CD4-positive, alpha-beta T cell treated with Interleukin-12 subunit alpha and Interleukin-12 subunit beta, for 1 hour (primary cell): ENCODE data around the gene HSPBP1.
"Not testable (repeated sequence)": the region's sequence is repeated elsewhere in the genome, so short reads cannot be mapped to it uniquely, and the experiment has no call there.

Experiments
- DNase-seq: peaks from one replicate; pipeline ENCODE4 v3.0.0-alpha.2; 2020

Gene HSPBP1, protein sequence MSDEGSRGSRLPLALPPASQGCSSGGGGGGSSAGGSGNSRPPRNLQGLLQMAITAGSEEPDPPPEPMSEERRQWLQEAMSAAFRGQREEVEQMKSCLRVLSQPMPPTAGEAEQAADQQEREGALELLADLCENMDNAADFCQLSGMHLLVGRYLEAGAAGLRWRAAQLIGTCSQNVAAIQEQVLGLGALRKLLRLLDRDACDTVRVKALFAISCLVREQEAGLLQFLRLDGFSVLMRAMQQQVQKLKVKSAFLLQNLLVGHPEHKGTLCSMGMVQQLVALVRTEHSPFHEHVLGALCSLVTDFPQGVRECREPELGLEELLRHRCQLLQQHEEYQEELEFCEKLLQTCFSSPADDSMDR

DNA sequence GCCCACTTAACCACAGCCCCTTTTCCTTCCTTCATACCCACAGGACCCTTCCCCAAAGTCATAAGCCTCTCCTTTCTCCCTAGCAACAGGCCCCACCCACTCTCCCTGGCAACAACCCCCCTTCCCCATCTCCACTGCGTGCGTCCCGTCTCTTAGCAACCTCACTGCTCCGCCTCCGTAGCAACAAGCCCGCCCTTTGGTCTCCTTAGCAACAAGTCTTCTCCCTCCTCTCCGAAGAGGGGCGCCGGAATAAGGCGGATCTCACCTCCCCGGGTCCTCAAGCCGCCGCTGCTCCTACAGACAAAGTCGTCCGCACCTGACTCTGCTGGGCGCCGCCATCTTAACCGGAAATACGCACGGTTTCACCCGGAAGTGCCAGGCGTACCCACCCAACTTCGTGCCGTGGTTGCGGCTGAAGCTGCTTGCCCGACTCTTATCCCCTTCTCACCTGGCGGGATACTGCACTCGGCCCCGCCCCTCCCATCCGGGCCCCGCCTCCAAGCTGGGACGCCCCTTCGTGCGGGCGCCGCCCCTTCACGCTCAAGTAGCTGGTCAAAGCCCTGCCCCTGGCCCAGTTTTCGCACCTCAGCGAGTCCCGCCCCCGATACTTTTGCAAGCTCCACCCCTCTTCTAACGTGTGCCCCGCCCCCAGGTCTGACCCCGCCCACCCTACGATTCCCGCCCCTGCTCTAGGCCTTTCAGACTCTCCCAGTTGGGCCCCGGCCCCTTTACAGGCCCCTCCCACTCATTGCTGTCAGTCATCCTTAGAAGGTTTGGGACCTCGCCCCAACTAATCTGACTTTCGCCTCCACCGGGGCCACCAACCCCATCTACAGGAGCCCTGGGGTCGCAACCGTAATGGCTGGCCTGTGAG, at the start of gene HSPBP1:
Gene HSPBP1, minus strand, starts transcription at position 341 of the 874 bp plus-strand sequence. CDS start 502 bp downstream, outside the sequence.
- DNase-seq = peak; percentile 98

DNA sequence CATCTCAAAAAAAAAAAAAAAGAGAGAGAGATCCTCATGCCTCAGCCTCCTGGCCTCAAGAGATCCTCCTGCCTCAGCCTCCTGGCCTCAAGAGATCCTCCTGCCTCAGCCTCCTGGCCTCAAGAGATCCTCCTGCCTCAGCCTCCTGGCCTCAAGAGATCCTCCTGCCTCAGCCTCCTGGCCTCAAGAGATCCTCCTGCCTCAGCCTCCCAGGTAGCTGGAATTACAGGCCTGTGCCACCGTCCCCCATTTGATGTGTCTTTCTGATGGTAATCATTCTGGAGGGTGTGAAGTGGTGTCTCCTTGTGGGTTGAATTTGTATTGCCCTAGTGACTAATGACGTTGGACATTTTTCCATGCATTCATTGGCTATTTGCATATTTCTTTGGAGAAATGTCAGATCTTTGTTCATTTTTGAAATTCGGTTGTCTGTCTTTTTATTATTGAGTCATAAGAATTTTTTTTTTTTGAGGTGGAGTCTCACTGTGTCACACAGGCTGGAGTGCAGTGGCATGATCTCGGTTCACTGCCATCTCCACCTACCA, 48.9 kb upstream of the HSPBP1 start:
- not testable (repeated sequence) for DNase-seq

DNA sequence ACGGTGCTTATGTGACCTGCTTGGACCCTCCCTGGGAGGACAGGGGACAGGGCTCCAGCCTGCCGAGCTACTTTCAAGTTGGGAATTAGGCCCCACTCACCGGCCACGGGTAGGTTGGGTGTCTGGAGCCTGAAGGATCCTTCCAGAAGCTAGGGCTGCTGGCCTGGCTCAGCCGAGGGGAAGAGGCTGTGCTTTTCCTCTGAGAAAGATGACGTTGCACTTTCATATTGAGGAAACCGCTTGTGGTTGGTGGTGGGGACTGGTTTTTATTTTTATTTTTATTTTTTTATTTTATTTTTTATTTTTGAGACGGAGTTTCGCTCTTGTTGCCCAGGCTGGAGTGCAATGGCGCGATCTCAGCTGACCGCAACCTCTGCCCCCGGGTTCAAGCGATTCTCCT, 45.3 kb upstream of the HSPBP1 start, which contains the start of gene TMEM150B:
Gene TMEM150B, minus strand, starts transcription at position 170 of the 400 bp plus-strand sequence. CDS start 4,305 bp downstream, outside the sequence.
- DNase-seq = no peak

DNA sequence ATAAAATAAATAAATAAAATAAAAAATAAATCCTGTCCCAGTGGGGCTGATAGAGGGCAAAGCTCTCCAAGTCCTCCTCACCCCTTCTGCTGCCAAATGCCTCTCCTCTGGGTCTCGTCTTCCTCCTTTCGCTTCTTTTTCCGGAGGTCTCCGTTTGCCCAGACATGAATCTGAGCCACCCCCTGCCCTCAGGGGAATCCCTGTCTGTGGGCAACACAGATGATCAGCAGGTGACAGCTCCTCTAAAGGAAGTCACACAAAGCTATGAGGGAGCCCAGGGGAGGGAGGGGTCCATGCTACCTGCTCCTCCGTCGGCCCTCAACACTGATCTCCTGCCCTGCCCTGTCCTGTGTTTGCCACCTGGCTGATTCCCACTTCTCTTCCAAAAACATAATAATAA, 44.8 kb upstream of the HSPBP1 start:
- DNase-seq = no peak

DNA sequence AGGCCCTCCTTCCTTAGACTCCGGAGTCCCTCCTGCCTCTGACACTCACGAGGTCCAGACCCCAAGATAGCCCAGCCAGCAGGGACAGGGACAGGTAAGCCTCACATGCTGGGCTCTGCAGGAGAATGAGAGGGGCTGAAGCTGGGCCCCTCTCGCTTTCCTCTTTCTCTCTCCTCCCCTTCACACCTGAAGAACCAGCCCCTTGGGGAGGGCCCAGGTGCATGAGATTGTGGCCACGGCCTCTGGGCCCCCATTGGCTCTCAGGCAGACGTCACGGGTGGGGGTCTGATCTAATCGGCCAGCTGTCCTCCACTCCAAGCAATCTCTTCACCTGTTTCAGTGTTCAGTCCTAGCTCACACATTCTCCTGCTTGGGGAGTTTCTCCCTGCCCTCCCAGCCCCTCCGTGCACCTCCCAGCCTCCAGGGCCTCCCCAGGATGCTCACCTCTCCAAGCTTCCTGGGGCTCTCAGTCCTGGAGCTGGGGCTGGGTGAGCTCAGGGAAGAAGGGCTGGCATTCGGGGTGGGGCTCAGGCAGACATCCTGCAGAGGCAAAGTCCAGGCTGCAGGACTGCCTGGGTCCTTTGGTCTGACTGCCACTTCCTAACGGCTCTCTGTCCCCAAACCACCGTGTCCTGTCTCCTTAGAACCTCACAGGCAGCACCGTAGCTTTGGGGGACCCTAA, 42.4 kb upstream of the HSPBP1 start:
- DNase-seq = no peak

DNA sequence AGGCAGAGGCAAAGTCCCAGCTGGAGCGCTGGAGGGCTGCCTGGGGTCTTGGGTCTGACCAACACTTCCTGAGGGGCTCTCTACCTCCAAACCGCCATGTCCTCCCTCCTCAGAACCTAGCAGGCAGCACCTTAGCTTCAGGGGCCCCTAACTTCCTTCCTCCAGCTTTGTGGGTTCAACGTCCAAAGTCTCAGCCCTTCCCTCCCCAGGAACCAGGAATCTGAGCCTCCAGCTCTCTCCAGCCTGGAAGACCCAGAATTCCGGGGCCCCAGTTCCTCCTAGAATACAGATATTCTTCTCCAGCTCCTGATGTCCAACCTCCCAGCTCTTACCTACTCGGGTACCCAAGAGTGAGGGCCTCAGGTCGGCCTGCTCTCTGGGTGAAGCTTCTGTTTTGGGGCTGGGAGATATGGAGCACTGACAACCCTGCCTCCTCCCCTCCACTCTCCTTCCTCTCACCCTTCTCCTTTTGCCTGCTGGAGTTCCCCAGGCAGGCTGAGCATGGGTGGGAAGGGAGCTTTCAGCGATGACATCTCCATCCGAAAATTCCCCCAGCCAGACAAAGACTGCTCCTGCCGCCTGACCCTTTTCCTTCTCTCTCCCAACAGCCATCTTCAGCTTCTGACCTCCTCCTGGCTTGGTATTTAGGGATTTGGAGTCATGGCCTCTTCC, 41.7 kb upstream of the HSPBP1 start:
- DNase-seq = no peak

DNA sequence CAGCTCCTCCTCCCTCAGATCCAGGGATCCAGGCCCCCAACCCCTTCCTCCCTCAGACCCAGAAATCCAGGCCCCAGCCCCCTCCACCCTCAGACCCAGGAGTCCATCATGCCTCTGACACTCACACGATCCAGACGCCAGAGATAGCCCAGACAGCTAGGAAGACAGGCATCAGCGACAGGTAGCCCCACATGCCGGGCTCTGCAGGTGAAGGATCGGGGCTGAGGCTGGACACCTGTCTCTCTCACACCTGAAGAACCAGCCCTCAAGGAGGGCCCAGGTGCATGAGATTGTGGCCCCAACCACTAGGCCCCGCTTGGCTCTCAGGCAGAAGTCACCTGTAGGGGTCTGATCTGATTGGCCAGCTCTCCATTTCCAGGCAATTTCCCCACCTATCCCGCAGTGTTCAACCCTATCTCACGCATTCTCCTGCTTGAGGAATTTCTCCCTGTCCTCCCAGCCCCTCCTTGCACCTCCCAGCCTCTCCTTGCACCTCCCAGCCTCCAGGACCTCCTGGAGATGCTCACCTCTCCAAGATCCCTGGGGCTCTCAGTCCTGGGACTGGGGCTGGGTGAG, 41.0 kb upstream of the HSPBP1 start:
- DNase-seq = no peak

DNA sequence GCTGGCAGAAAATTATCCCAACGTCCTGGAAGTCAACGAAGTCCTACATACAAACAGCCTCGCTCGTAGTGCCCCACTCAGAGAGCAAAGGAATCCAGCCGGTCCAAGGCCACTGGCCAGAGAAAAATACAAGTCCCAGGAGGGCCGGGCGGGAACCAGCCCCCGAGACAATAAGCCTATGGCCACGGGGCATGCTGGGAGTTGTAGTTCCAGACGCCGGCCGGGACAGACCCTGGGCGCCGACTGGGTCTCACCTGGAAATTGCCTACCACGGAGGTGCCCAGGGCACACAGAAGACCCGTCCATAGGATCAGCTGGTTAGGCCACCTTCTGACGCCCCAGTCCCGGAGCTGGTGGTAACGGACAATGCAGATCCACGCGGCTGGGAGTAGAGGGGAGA, 39.9 kb upstream of the HSPBP1 start:
- DNase-seq = no peak

DNA sequence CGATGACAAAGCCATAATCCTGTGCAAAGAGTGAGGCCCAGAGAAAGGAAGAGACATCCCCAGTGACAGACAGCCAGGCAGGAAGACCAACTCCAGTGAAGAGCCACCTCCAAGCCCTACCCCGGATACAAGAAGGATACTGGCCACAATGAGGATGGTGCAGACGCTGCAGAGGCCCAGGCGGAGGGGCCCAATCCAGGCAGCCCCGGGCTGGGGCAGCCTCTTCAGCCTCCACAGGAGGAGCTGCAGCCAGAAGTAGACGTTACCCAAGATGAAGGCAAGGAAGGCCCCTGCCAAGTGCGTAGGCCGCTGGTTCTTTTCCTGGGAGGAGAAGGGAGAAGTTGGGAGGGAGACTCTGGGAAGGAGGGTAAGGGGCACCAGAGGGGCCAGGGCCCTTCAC, 36.7 kb upstream of the HSPBP1 start:
- DNase-seq = no peak

DNA sequence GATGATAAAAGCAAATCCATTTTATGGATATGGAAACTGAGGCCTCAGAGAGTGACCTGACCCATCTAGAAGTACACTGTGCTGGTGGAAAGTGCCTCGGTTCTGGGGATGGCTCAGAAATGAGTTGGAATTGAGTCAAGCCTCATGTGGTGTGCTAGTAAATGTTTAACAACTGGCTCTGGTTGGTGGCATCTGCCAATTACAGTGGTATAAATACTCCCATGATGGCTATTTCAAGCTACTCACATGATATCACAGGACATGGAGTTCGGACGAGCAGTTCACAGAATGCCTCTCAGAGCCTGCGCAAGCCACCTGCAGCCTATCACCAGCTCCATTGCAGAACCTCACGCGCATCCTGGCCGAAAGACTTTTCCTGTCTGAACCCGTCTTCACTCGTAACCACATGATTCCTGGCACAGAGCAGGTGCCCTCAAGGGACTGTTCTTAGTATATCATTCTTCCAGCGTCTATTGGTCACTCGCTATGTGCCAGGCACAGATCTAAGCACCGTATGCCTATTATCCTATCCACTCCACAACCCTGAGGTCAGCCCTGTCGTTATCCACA, 36.1 kb upstream of the HSPBP1 start:
- no peak for DNase-seq

DNA sequence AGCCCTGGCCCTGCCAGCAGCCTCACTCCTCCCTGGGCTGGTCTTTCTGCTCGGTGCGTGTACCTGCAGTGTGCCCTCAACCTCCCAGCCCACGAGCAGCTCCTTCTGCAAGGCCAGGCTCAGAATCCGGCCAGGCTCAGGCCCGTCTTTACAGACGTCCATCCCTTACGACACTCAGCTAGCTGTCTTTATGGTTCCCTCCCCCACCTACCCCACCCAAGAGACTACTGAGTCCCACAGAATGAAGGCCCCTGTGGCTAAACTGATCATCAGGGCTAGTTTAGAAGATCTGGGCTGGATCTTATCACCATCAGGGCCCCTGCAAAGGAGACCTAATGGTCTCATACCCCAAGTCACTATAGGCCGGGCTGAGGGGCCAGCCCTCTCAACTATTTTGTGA, 34.5 kb upstream of the HSPBP1 start:
- no peak for DNase-seq

DNA sequence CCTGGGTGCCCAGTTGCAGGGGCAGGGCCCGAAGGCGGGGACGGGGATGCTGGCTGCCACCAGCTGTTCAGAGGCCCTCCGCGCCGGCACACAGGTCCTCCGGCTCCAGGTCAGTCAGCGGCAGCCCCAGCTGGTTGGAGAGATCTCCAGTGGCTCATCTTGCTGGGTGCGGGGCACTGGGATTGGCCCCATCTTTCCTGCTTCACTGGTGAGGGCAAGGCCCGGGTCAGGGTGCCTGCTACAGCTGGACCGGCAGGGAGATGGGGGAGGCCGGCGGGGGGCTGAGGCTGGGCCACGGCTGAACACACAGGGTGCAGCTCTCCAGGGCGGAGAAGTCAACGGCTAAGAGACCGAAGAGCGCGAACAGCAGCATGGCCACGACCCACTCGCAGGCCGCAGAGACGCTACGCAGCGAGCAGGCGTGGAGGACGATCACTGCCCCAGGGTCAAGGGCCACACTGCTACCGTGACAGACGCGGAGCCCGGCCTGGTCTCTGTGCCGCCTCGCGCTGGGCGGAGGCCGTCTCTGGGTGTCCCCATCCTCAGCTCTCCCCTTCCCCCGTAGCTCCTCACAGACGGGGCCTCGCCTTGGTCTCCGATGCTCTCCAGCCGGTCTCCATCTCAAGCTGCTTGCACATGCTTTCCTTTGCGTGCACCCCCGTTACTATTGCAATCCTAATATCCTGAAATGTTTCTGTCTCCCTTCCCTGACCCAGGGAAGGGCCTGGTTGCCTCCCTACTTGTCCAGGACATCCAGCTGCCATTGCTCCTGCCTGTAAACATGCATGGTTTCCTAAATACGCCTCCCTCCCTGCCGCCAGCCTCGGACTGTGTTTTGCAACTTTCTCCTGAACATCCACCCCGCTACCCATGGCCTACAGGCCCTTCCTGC, 33.0 kb upstream of the HSPBP1 start:
- no peak for DNase-seq

DNA sequence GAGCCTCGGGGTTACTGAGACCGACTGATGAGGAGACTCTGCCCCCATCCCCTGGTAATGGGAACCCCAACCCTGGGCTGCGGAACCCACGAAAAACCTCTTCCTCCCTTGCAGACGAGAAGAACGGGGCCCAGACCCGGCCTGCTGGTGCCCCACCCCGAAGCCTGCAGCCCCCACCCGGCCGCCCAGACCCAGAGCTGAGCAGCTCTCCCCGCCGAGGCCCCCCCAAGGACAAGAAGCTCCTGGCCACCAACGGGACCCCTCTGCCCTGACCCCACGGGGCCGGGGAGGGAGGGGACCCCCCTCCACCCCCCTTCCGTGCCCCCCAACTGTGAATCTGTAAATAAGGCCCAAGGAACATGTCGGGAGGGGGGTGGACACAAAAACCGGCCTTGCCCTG, 31.9 kb upstream of the HSPBP1 start:
- DNase-seq = no peak

DNA sequence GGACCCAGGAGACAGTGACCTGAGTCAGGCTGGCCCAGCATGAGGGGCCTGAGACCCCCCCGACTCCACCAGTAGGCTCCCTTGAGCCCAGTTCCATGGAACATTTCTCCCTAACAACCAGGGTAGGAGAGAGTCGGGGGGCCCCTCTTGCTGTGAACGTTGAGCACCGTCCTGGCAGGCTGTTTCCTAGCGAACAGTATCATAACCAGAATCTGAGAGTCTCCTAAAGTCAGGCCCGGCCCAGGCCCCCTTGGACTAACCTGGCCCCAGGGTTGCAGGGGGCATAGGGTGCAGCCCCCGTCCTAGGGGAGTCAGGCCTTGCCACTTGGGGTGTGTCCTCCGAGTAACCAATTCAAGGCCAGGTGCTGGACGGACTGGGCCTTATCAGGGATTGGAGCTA, 31.5 kb upstream of the HSPBP1 start:
- no peak for DNase-seq

DNA sequence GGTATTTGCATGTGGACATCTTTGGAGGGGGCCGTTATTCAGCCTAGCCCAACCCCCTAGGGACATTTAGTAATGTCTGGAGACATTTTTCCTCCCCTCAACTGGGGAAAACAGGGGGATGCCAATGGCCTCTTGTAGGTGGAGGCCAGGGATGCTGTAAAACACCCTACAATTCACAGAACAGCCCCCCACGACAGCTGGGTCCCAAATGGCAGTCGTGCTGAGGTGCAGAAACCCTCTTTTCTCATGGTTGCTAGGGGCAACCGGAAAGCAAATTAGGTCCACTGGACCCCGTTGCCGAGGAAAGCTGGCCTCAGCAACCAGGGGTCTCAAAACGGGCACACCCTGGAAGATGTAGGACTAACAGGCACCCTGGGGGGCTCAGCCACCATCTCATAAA, 30.6 kb upstream of the HSPBP1 start:
- no peak for DNase-seq

DNA sequence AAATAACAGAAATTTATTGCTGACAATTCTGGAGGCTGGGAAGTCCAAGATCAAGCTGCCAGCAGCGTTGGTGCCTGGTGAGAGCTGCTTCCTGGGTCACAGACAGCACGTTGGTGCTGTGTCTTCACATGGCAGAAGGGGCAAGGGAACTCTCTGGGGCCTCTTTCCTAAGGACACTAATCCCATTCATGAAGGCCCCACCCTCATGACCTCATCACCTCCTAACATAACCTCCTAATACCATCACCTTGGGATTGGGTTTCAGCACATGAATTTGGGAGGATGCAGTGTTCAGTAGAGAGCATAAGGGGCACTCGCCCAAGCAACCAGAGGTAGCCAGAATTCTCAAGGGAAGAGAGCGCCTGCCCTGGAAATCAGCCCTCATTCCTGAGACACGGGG, 29.5 kb upstream of the HSPBP1 start:
- no peak for DNase-seq

DNA sequence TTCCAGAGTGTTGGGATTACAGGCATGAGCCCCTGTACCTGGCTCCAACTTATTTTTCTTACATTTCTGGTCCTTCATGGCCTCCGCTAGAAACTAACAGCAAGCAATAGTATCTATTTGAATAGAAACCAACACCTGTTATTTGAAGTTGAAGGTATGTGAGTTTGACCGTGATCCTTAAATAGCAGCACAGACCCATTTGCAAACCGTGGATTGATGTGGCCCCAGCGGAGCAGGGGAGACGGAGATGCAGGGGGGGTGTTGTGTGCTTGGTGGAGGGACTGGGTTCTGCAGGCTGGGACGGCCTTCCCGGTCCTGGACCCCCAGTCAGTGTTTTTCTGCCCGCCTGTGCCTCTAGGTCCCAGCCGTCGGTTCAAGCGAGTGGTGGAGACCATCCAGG, 28.4 kb upstream of the HSPBP1 start:
- DNase-seq = no peak

DNA sequence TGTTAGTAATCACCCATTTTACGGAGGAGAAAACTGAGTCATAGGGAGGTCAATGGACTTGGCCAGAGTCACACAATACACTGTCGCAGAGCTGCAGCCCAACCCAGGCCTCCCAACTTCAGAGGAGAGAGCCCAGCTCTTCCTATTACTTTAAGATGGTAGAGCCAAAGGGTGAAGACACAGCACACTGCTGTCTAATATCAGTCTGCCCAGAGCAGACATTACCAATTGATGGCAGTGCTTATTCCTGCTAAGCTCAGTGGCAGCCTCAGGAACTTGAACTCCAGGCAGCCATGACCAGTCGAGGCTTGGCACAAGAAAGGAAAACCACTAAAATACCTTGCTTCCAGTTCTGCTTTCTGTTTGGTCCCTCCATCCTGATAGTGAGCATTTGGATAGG, 26.8 kb upstream of the HSPBP1 start:
- DNase-seq = no peak

DNA sequence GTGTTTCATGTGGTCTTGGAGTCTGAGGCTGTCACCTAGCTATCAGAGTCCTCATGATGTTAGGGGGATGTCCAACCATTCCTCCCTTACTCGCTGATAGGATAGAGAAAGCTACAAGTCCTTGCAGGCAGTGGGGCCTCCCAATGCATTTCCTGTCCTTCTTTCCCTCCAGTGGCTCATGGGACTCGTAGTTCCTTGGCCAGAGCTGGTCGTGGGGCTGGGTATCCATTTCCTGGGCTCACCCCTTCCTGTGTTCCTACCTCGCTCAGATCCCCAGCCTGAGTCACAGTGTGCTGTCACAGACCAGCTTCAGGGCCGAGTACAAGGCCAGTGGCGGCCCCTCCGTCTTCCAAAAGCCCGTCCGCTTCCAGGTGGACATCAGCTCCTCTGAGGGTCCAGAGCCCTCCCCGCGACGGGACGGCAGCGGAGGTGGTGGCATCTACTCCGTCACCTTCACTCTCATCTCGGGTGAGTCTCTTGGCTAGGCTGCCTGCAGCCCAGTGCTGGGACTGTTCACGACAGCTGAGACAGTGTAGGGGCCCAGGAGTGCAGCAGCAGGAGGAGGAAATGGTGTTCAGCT, 26.2 kb upstream of the HSPBP1 start:
- no peak for DNase-seq

DNA sequence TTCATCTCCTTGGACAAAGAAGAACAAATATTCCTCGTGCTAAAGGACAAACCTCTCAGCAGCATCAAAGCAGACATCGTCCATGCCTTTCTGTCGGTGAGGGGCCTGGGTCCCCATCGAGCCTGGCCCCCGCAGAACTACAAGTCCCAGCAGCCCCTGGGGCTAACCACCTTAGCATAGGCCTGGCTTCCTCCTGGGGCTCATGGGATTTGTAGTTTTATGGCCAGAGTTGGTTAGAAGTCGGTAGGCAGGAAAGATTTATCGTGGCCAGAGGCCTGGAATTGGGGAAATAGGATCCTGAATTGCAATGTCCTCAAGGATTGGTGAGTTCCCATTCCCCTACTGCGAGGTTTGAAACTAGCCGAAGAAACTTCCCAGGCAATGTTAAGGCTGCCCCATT, 25.6 kb upstream of the HSPBP1 start:
- peak; percentile 66 for DNase-seq
